AG04449 (cell line): ENCODE measurements around the gene CETN1.

ENCODE experiments used
- CTCF ChIA-PET: fragments of 350-600 bp; formaldehyde crosslinking; extraction: SDS; loops from one replicate; lab custom pipeline; 2021; ENCODE audit warnings: antibody characterized with exemption; lab: Yijun Ruan, JAX
- POLR2A ChIA-PET: fragments of 400-600, 350-600 bp; formaldehyde crosslinking; extraction: SDS; loops from one replicate; lab custom pipeline; 2020; ENCODE audit warnings: antibody characterized with exemption, inconsistent platforms; lab: Yijun Ruan, JAX
- DNase-seq: peaks from one replicate; pipeline ENCODE4 v3.0.0-alpha.2; 2010; ENCODE audit warnings: low read depth, low spot score
- H3K4me3 ChIP-seq: 2 replicates; pipeline ENCODE4 v1.5.1; 2011; ENCODE audit warnings: low read depth, mild to moderate bottlenecking, control low read depth, low read length
- TF ChIP-seq, protein P1 (sequence below): IDR thresholded peaks from one replicate; pipeline ENCODE4 v1.5.1; 2011; ENCODE audit warnings: mild to moderate bottlenecking, moderate library complexity, low read length, control low read depth, inconsistent platforms; ENCODE audit not compliant: insufficient read depth; ENCODE audit errors: missing control alignments

The CETN1 gene

GRCh38 chr18:574149-574860, 5.9 kb upstream of the CETN1 start:
- TF ChIP-seq, protein P1, sequence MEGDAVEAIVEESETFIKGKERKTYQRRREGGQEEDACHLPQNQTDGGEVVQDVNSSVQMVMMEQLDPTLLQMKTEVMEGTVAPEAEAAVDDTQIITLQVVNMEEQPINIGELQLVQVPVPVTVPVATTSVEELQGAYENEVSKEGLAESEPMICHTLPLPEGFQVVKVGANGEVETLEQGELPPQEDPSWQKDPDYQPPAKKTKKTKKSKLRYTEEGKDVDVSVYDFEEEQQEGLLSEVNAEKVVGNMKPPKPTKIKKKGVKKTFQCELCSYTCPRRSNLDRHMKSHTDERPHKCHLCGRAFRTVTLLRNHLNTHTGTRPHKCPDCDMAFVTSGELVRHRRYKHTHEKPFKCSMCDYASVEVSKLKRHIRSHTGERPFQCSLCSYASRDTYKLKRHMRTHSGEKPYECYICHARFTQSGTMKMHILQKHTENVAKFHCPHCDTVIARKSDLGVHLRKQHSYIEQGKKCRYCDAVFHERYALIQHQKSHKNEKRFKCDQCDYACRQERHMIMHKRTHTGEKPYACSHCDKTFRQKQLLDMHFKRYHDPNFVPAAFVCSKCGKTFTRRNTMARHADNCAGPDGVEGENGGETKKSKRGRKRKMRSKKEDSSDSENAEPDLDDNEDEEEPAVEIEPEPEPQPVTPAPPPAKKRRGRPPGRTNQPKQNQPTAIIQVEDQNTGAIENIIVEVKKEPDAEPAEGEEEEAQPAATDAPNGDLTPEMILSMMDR, result no peak
- DNase-seq, result no peak
- ChIA-PET CTCF (interaction anchor here (0.8 to 1.3 kb wide), 2 partner anchors 14 to 266 kb away, joined by 3 read pairs; no protein-coding TSS in a partner anchor), POLR2A (no interaction called here)
- H3K4me3 ChIP-seq, result no peak overlapping the region

GRCh38 chr18:574865-575645, 5.1 kb upstream of the CETN1 start:
- H3K4me3 ChIP-seq, result no peak overlapping the region
- ChIA-PET CTCF (interaction anchor here (0.8 to 1.3 kb wide), 2 partner anchors 15 to 265 kb away, joined by 3 read pairs; no protein-coding TSS in a partner anchor), POLR2A (interaction anchor here (0.6 kb wide), 1 partner anchor 90 kb away, joined by 3 read pairs; no protein-coding TSS in a partner anchor)
- TF ChIP-seq, protein P1, result no peak
- DNase-seq, result no peak

- no peak for DNase-seq
- POLR2A ChIA-PET, result no interaction called here
- H3K4me3 ChIP-seq, result no peak overlapping the region
- TF ChIP-seq, protein P1, result no peak
- CTCF ChIA-PET, result interaction anchor here (1.3 kb wide), 1 partner anchor 284 kb away, joined by 5 read pairs; no protein-coding TSS in a partner anchor
Observed at GRCh38 chr18:576924-577323, 3.3 kb upstream of the CETN1 start.

GRCh38 chr18:577643-578375, 2.4 kb upstream of the CETN1 start:
- H3K4me3 ChIP-seq, result no peak overlapping the region
- CTCF ChIA-PET, result interaction anchor here (1.0 to 1.3 kb wide), 2 partner anchors 25 to 285 kb away, joined by 3 to 5 read pairs; no protein-coding TSS in a partner anchor
- TF ChIP-seq, protein P1, result no peak
- POLR2A ChIA-PET, result no interaction called here
- DNase-seq, result no peak

DNA sequence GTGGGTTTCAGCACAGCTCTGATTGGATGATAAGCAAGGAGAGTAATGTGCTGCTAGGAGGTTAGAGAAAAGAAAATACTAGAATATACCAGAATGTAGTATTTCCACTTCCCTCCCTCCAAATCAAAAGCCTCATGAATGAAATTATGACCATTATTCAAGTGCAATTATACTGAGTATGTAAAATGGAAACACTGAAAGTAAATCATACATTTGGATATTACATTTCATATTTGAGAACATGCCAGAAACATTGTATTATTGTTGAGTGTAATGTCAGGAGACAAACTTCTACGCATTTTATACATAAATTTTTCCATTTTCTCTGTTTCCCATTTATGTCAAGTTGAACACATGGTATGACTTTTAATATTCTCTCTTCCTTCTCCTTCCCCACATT, 942 bp upstream of the CETN1 start:
- TF ChIP-seq, protein P1, result no peak
- no peak for DNase-seq
- H3K4me3 ChIP-seq, result no peak overlapping the region
- ChIA-PET CTCF (no interaction called here), POLR2A (no interaction called here)
